Measurements from ENCODE around the gene MTMR6.
A peak's percentile ranks its signal among the peaks of the same experiment; 100 is the strongest.
"Not testable (repeated sequence)": the region's sequence is repeated elsewhere in the genome, so short reads cannot be mapped to it uniquely, and the experiment has no call there.

Gene MTMR6

GRCh38 chr13:25286969-25287961 lies at the start of gene MTMR6:
MTMR6 (minus strand) TSS chr13:25287488; CDS start chr13:25287247, 241 bp downstream.
- H3K9me3 ChIP-seq (ENCODE audit: control insufficient read depth, low read depth, low read length), result no peaks in the 10 kb centered on the region
- H3K9ac ChIP-seq (ENCODE audit: low read length), result peak within 1 kb of the TSS; percentile 59
- no peaks in the 10 kb centered on the region for H3K36me3 ChIP-seq (ENCODE audit: control insufficient read depth, low read depth, low read length)
- H3K27ac ChIP-seq (ENCODE audit: low read length), result no peak within 1 kb of the TSS
- peaks cover 4% of the 10 kb centered on the region for H3K27me3 ChIP-seq (ENCODE audit: control insufficient read depth, insufficient read depth, low read length)
- no peaks in the 10 kb centered on the region for H3K4me1 ChIP-seq (ENCODE audit: control insufficient read depth, low read depth, low read length)
- peak within 1 kb of the TSS; percentile 72 for H3K4me3 ChIP-seq (ENCODE audit: low read length)

- H3K36me3 ChIP-seq (ENCODE audit: control insufficient read depth, low read depth, low read length), result peaks cover 62% of the 10 kb centered on the region
Measured at GRCh38 chr13:25335856-25336255, 48.6 kb upstream of the MTMR6 start.

GRCh38 chr13:25330541-25330940 lies 43.3 kb upstream of the MTMR6 start:
- Histone ChIP-seq H3K9me3 (ENCODE audit: control insufficient read depth, low read depth, low read length) (no peaks in the 10 kb centered on the region), H3K27me3 (ENCODE audit: control insufficient read depth, insufficient read depth, low read length) (no peaks in the 10 kb centered on the region), H3K9ac (ENCODE audit: low read length) (no peak overlapping the region), H3K27ac (ENCODE audit: low read length) (no peak overlapping the region), H3K4me3 (ENCODE audit: low read length) (no peak overlapping the region), H3K4me1 (ENCODE audit: control insufficient read depth, low read depth, low read length) (no peaks in the 10 kb centered on the region), H3K36me3 (ENCODE audit: control insufficient read depth, low read depth, low read length) (peaks cover 85% of the 10 kb centered on the region)

More at GRCh38 chr13:25335856-25336255, 48.6 kb upstream of the MTMR6 start:
- no peak overlapping the region for H3K27ac ChIP-seq (ENCODE audit: low read length)
- H3K9me3 ChIP-seq (ENCODE audit: control insufficient read depth, low read depth, low read length), result no peaks in the 10 kb centered on the region
- no peak overlapping the region for H3K9ac ChIP-seq (ENCODE audit: low read length)
- no peak overlapping the region for H3K4me3 ChIP-seq (ENCODE audit: low read length)
- H3K27me3 ChIP-seq (ENCODE audit: control insufficient read depth, insufficient read depth, low read length), result no peaks in the 10 kb centered on the region
- no peaks in the 10 kb centered on the region for H3K4me1 ChIP-seq (ENCODE audit: control insufficient read depth, low read depth, low read length)

- Histone ChIP-seq H3K36me3 (ENCODE audit: control insufficient read depth, low read depth, low read length) (peaks cover 94% of the 10 kb centered on the region), H3K4me3 (ENCODE audit: low read length) (no peak overlapping the region), H3K9me3 (ENCODE audit: control insufficient read depth, low read depth, low read length) (no peaks in the 10 kb centered on the region), H3K27me3 (ENCODE audit: control insufficient read depth, insufficient read depth, low read length) (no peaks in the 10 kb centered on the region), H3K9ac (ENCODE audit: low read length) (no peak overlapping the region), H3K27ac (ENCODE audit: low read length) (no peak overlapping the region), H3K4me1 (ENCODE audit: control insufficient read depth, low read depth, low read length) (no peaks in the 10 kb centered on the region)
Measured at GRCh38 chr13:25329706-25330105, 42.4 kb upstream of the MTMR6 start.

GRCh38 chr13:25324100-25324499 lies 36.8 kb upstream of the MTMR6 start:
- peaks cover 88% of the 10 kb centered on the region for H3K36me3 ChIP-seq (ENCODE audit: control insufficient read depth, low read depth, low read length)

GRCh38 chr13:25319771-25320170 lies 32.5 kb upstream of the MTMR6 start:
- Histone ChIP-seq H3K4me1 (ENCODE audit: control insufficient read depth, low read depth, low read length) (no peaks in the 10 kb centered on the region), H3K27ac (ENCODE audit: low read length) (no peak overlapping the region), H3K36me3 (ENCODE audit: control insufficient read depth, low read depth, low read length) (peaks cover 79% of the 10 kb centered on the region), H3K27me3 (ENCODE audit: control insufficient read depth, insufficient read depth, low read length) (no peaks in the 10 kb centered on the region), H3K9me3 (ENCODE audit: control insufficient read depth, low read depth, low read length) (no peaks in the 10 kb centered on the region), H3K4me3 (ENCODE audit: low read length) (no peak overlapping the region), H3K9ac (ENCODE audit: low read length) (no peak overlapping the region)

More at GRCh38 chr13:25324100-25324499, 36.8 kb upstream of the MTMR6 start:
- no peaks in the 10 kb centered on the region for H3K27me3 ChIP-seq (ENCODE audit: control insufficient read depth, insufficient read depth, low read length)
- H3K9me3 ChIP-seq (ENCODE audit: control insufficient read depth, low read depth, low read length), result no peaks in the 10 kb centered on the region
- no peak overlapping the region for H3K4me3 ChIP-seq (ENCODE audit: low read length)
- no peak overlapping the region for H3K9ac ChIP-seq (ENCODE audit: low read length)
- no peaks in the 10 kb centered on the region for H3K4me1 ChIP-seq (ENCODE audit: control insufficient read depth, low read depth, low read length)
- H3K27ac ChIP-seq (ENCODE audit: low read length), result no peak overlapping the region

- not testable (repeated sequence) for H3K4me3 ChIP-seq (ENCODE audit: low read length); H3K27me3 ChIP-seq (ENCODE audit: control insufficient read depth, insufficient read depth, low read length); H3K9me3 ChIP-seq (ENCODE audit: control insufficient read depth, low read depth, low read length); H3K4me1 ChIP-seq (ENCODE audit: control insufficient read depth, low read depth, low read length); H3K27ac ChIP-seq (ENCODE audit: low read length); H3K9ac ChIP-seq (ENCODE audit: low read length)
- H3K36me3 ChIP-seq (ENCODE audit: control insufficient read depth, low read depth, low read length), result peaks cover 77% of the 10 kb centered on the region
Measured at GRCh38 chr13:25318946-25319345, 31.7 kb upstream of the MTMR6 start.

- no peak overlapping the region for H3K9ac ChIP-seq (ENCODE audit: low read length)
- no peak overlapping the region for H3K27ac ChIP-seq (ENCODE audit: low read length)
- H3K9me3 ChIP-seq (ENCODE audit: control insufficient read depth, low read depth, low read length), result no peaks in the 10 kb centered on the region
- H3K4me3 ChIP-seq (ENCODE audit: low read length), result no peak overlapping the region
- peaks cover 70% of the 10 kb centered on the region for H3K36me3 ChIP-seq (ENCODE audit: control insufficient read depth, low read depth, low read length)
- no peaks in the 10 kb centered on the region for H3K27me3 ChIP-seq (ENCODE audit: control insufficient read depth, insufficient read depth, low read length)
- no peaks in the 10 kb centered on the region for H3K4me1 ChIP-seq (ENCODE audit: control insufficient read depth, low read depth, low read length)
Measured at GRCh38 chr13:25310891-25311290, 23.6 kb upstream of the MTMR6 start.

- Histone ChIP-seq H3K36me3 (ENCODE audit: control insufficient read depth, low read depth, low read length) (peaks cover 48% of the 10 kb centered on the region), H3K4me1 (ENCODE audit: control insufficient read depth, low read depth, low read length) (no peaks in the 10 kb centered on the region), H3K9me3 (ENCODE audit: control insufficient read depth, low read depth, low read length) (no peaks in the 10 kb centered on the region), H3K4me3 (ENCODE audit: low read length) (no peak overlapping the region), H3K27me3 (ENCODE audit: control insufficient read depth, insufficient read depth, low read length) (no peaks in the 10 kb centered on the region), H3K27ac (ENCODE audit: low read length) (no peak overlapping the region), H3K9ac (ENCODE audit: low read length) (no peak overlapping the region)
Measured at GRCh38 chr13:25306671-25307464, 19.6 kb upstream of the MTMR6 start.

- Histone ChIP-seq H3K4me3 (ENCODE audit: low read length) (peak overlapping the region; percentile 93), H3K9ac (ENCODE audit: low read length) (peak overlapping the region; percentile 82), H3K27me3 (ENCODE audit: control insufficient read depth, insufficient read depth, low read length) (peaks cover 18% of the 10 kb centered on the region), H3K9me3 (ENCODE audit: control insufficient read depth, low read depth, low read length) (no peaks in the 10 kb centered on the region), H3K27ac (ENCODE audit: low read length) (no peak overlapping the region), H3K4me1 (ENCODE audit: control insufficient read depth, low read depth, low read length) (no peaks in the 10 kb centered on the region), H3K36me3 (ENCODE audit: control insufficient read depth, low read depth, low read length) (peaks cover 13% of the 10 kb centered on the region)
Measured at GRCh38 chr13:25302121-25302520, 14.8 kb upstream of the MTMR6 start.

GRCh38 chr13:25301347-25302113 lies 14.2 kb upstream of the MTMR6 start, which contains the start of gene NUP58:
NUP58 (plus strand) TSS chr13:25301625; CDS start chr13:25301774, 149 bp downstream.
- Histone ChIP-seq H3K27ac (ENCODE audit: low read length) (no peak within 1 kb of the TSS), H3K27me3 (ENCODE audit: control insufficient read depth, insufficient read depth, low read length) (peaks cover 24% of the 10 kb centered on the region), H3K36me3 (ENCODE audit: control insufficient read depth, low read depth, low read length) (peaks cover 13% of the 10 kb centered on the region), H3K4me1 (ENCODE audit: control insufficient read depth, low read depth, low read length) (no peaks in the 10 kb centered on the region), H3K9me3 (ENCODE audit: control insufficient read depth, low read depth, low read length) (no peaks in the 10 kb centered on the region), H3K9ac (ENCODE audit: low read length) (peak within 1 kb of the TSS; percentile 82), H3K4me3 (ENCODE audit: low read length) (peak within 1 kb of the TSS; percentile 93)

Measured in iPS-18a (cell line).